ENCODE data around the gene KDF1. TPM values are rescaled to one million over a fixed set of nuclear protein-coding genes. Genes with fewer than 3 reads are reported as not detected.
A peak's percentile ranks its signal among the peaks of the same experiment; 100 is the strongest.

Gene KDF1, protein sequence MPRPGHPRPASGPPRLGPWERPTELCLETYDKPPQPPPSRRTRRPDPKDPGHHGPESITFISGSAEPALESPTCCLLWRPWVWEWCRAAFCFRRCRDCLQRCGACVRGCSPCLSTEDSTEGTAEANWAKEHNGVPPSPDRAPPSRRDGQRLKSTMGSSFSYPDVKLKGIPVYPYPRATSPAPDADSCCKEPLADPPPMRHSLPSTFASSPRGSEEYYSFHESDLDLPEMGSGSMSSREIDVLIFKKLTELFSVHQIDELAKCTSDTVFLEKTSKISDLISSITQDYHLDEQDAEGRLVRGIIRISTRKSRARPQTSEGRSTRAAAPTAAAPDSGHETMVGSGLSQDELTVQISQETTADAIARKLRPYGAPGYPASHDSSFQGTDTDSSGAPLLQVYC
- total RNA-seq, result under 1 TPM; 0.18 to 0.68 TPM
- long read RNA-seq, result 0 reads

DNA sequence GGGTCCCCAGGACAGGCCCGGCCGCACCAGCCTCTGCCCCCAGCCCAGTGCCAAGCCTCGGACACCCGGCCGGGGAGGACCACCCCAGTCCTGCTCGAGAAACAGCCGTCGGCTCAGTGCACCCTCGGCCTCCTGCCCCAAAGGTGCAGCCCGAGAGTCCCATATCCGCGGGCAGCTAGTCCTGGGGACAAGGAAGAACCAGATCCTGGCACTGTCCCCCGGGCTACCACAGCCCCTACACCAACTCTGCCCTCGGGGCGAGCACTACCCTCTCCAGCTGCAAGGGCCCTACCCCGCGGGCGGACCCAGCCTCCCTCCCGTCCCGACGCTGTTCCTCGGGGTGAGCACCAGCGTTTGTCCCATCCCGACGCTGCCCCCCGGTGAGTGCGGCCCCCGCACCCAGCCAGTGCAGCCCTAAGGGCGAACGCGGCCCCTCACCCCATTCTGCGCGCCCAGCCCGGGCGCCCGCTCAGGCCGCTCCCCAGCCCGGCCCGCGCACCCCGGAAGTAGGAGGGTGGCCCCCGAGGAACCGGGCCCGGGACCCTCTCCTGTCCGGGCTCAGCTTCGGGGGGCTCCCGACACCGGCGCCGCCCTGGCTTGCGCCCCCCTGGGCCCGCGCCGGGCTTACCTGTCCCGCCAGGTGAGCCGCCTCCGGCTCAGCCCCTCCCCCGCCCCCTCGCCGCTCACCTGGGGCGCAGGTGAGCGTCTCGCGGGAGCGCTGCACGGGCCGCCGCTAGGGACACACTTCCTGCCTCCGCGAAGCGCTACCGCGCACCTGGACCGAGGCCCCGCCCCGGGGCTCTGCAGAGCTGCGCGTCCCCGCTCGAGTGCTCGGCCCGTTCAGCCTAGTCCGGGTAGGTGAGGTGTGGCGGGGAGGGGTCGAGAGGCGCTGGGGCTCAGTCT lies at the start of gene KDF1:
Gene KDF1, minus strand, starts transcription at position 747 of the 903 bp plus-strand sequence. CDS start 8,088 bp downstream, outside the sequence.
- intact Hi-C loops (cut with DNase I), result no loop called here
- DNase-seq (no peak), ATAC-seq (peak; percentile 71 to 77)

DNA sequence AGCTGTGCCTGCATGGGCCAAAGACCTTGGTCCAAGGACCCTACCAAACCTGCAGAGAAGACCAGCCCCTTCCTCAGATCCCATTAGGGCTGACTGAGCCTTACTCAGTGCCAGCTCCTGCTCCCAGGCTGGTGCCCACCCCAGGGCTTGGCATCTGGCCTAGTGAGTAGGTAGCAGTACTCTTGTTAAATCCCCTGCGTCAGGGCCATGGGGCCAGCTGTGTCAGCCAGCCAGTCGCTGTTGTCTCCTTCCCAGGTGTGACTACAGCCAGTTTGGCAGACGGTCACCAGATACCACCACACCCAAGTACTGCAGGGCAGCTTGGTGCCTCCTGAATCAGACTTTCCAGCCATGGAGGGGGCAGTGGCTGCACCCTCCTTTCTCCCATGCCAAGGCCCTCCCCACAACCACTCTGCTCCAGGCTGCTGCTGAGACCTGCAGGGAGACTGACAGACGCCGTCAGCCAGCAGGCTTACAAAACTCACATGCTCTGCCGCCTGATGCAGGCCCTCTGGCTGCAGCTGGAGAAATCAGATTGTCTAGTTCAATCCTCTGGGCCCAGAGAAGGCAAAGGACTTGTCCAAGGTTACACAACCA lies 49.4 kb upstream of the KDF1 start:
- ATAC-seq, result peak; percentile 1 to 9
- intact Hi-C loops (cut with DNase I), result no loop called here
- DNase-seq, result peak; percentile 50

DNA sequence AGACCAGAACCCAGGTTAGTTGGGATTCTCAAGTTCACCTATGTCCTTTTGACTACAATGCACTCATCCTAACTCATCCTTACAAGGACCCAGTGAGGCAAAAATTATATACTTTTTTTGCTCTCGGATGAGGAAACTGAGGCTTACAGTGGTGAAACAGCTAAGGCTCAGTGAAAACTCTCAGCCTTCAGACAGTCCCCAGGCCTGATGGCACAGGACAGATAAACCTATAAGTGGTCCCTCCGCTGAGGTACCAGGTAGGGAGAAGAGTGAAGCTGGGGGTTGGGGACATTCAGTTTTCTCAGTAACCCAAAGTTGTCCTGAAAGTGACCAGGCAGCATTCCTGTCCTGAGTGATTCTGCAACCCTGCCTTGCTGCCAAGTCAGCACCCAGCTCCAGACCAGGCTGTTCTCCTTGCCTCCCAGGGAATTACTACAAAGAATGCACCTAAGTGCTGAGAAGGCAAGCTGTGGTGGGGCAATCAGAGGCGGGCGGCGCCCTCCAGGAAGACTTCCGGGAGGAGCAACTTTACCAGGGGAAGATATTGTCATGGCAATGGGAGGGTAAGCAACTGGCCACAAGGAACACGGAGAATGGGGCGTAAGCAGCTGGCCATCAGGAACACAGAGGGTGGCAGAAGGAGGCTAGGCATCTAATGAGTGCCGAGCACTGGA lies 47.8 kb upstream of the KDF1 start:
- intact Hi-C loops (cut with DNase I), result no loop called here
- DNase-seq, result no peak
- no peak for ATAC-seq

DNA sequence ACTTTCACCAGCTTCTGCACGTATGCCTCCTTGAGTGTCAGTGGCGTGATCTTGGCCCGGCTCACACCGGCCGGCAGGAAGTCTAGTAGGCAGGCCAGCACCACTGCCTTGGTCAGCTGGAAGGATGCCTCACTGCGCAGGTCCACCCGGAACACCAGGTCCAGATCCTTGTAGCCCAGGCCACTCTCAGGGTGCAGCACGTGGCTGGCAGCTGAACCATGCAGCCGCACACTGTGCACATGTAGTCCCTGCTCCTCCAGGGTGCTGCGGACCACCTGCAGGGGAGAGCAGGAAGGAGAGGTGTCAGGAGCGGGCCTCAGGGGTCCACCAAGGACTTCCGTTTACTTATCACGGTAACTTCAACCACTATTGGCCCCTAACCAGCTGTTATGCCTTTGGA lies 46.4 kb upstream of the KDF1 start:
- intact Hi-C loops (cut with DNase I), result no loop called here
- ATAC-seq, result no peak
- DNase-seq, result no peak

DNA sequence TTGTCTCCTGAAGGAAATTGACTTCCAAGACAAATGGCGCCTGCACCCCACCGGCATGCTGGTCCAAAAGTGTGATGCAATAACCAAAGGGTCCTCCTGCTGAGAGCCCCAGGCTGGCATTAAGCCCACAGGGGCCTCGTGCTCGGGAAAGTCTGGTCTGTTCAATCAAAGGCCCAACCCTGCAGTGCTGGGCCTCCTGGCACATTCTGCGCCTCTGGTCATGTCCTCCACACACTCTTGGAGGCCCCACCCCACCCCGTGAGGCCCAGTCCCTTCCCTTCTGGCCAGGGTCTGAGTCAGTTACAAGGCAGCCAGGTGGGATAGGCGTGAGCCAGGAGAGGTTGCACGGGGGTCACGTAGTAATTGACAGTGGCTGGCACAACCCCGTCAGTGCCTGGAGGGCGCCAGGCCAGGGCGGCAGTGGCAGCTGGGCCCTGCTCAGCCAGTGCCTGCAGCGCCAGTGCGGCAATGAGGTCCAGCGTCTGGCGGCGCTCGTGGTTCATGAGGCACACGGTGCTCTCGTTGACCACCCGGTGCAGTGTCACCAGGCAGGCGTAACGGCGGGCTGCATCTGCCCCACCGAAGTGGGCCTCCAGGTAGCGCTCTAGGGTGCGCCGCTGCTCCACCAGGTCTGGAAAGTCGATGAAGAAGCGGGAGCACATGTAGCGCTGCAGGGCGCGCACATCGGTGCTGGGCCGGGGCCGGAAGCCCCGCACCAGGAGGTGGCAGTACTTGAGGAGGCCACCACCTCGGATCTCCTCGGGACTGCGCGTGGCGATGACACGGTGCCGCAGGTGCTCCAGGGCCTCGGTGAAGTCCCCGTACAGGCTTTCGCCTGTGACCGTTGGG lies 45.6 kb upstream of the KDF1 start:
- DNase-seq (no peak), ATAC-seq (peak in 1 of 2 donors; percentile 4)
- intact Hi-C loops (cut with DNase I), result no loop called here

DNA sequence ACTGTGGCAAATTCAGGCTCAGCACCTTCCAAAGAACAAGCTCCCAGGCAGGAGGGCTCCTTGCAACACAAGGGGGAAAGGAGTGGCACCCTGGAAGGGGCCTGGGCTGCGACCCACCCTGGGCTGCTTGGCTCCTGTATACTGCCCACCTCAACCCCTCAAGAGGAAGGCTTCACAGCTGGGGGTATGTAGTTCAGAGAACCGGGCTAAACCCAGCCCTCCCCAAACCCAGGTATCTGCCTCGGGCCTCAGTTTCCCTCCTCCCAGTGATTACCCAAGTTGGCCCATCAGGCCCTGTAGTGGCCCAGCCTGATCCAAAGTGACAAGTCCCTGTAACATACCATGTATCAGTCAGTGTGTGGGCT lies 44.9 kb upstream of the KDF1 start:
- DNase-seq (no peak), ATAC-seq (no peak)
- intact Hi-C loops (cut with DNase I), result no loop called here

DNA sequence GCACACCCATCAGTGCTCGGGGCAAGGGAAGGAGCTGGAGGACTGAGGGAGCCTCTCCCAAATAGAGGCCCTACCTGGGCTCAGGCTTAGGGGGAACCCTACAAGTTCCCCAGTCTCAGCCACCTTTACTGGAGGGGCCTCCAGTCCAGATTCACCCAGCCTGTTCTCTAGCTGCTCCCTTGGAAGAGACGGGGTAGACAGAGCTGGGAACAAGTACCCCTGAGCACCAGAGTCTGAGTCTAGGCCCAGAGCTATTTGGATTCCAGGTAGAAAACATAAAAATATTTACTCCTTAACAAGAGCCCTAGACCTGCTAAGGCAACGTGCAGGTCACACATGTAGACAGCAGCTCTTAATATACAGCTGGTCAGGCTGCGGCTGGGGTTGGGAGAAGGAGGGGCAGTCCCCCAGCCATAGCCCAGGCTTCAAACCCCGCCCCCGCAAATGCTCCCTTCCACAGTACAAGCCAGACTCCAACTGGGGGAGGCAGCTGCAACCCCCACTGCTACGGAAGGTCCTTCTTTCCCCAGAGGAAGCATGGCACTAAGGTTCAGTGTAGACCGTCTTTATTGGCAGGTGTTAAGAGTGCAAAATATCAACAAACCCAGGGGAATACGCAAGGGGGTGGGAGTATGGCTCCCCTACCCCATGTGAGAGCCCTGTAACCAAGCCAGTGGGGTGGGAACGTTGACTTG lies 44.4 kb upstream of the KDF1 start:
- ATAC-seq (peak; percentile 33 to 53), DNase-seq (no peak)
- intact Hi-C loops (cut with DNase I), result no loop called here

DNA sequence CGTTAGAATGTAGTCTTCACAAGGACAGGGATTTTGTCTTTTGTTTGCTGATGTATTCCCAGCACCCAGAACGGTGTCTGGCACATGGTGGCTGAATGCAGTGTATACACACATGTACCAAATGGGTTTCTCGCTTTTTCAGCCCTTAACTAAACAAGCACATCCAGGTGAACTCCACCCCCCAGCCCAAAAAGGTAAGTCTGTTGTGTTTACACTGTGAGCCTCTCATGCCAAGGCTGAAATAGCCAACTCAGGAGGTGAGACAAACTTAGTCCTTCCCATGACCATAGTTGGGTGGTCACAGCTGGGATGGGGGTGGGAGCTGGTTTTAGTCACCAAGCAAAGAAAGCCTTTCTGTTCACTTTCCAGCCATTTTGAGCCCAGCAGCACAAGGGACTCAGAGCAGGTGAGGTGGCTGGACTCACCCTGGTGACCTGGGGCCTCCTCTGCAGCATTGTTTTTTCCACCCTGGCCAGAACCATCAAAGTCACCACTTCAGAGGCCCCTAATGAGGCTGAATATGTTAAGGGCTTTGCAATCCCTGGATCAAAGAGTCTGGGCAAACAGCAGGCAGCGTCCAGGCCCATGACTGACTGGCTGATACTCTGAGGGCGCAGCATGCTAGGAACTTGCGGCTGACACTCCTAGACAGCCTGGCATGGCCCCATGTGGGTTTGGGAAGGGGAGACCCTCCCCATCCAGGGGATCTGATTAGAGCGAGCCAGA lies 43.6 kb upstream of the KDF1 start:
- DNase-seq, result no peak
- no peak for ATAC-seq
- intact Hi-C loops (cut with DNase I), result no loop called here

DNA sequence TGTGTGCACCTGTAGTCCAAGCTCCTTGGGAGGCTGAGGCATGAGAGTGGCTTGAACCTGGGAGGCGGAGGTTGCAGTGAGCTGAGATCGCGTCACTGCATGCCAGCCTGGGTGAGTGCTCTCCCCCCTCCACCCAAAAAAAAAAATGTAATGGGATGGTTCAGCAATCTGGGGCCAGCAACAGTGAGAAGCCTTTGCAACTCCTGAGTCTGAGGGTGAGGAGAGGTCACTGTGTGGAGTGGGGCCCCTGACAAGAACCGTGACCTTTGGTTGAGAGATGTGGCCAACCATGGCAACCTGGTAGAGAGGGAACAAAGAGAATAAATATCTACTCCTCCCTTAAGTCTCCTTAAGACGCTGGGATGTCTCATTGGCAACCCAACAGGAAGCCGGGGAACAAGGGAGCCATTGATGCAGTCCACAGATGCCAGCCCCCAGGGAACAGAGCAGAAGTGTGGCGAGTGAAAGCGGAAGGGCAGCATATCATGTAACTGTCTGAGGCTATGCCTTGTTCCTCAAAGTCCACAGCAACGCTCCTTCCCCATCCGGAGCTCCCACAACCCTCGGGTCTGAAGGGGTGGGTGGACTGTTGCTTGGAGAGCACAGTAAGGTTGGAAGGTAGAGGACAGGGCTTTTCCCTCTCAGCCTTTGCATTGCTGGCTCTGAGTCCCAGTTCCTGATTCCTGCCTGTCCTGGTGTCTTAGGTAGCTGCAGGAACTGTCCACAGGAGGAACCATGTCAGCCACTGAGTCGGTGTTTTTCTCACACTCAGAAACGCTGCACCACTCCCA lies 41.5 kb upstream of the KDF1 start:
- intact Hi-C loops (cut with DNase I), result no loop called here
- ATAC-seq, result peak; percentile 6 to 25

DNA sequence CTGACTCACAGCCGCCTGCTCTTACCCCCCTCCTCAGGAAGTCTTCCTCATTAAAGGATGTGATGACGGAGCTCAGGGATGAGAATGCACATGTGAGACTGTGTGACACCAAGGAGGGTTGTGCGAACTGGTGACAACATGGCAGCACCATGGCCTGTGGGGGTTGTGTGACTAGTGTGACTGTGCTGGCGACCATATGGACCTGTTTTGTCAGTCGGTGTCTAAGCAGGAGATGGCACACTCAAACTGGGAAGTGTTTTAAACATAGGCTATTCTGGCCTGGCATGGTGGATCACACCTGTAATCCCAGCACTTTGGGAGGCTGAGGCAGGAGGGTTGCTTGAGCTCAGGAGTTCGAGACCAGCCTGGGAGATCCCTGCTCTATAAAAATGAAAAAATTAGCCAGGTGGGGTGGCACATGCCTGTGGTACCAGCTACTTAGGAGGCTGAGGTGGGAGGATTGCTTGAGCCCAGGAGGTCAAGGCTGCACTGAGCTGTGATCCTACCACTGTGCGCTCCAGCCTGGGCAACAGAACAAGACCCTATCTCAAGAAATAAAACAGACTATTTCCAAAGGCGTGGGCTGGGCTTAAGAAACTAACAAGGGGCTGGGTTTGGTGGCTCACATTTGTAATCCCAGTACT lies 40.7 kb upstream of the KDF1 start:
- intact Hi-C loops (cut with DNase I), result no loop called here
- DNase-seq, result no peak
- no peak for ATAC-seq

More for the DNA sequence above, 41.5 kb upstream of the KDF1 start:
- peak; percentile 60 for DNase-seq

DNA sequence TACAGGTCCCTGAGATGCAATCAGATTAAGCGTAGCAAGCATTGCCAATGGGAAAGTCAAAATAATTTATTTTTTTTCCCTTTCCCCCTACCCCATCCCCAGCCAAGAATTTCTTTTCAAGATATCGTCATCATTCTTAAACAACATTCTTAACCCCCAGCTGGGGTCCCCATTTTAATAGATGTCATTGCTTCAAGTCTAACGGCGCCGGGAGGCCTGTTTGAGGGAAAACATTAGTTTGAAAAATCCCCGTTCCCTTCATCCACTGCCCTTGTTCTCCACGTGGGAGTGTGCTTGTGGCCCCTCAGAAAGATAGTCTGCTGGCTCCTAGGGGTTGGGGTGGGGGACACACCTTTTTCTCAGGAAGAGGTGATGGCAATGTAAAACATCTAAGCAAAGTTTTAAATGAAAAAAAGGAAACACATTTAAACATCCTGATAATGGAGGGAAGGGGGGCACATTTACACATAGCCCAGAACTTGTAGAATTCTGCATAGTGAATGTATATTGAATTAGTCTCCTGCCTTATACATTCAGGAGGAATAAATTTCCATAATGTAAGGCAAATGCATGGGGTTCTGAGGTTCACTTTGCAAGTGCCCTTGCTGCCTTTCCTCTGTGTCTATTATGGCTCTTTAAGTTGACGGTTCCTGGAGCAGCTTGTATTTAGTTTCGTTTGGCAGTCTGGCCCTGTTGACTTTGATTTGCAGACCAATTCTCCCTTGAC lies 40.0 kb upstream of the KDF1 start:
- intact Hi-C loops (cut with DNase I), result no loop called here
- DNase-seq, result no peak
- no peak for ATAC-seq

DNA sequence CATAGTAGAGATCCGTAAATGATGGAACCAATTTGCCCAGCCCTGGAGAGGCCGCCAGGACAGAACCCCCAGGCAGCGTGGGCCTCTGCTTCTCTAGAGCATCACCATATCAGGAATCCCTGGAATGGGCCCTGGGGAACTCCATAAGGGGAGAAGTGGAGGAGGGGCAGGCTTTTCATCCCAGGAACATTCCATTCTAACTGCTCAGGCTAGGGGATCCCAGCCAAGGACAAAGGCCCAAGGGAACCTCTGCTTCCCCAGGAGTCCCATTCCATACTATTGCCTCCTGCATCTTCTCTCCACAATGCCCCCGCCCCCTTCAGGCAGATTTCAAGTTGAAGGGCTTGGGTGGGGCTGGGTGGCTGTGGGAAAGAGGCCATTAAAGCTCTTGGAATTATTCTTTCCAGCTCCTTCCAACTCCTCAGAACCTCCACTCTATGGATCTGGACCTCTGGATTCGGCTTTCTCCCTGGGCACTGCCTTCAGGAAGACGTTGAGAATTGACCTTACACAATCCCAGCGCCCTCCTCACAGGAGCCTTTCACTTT lies 39.2 kb upstream of the KDF1 start:
- intact Hi-C loops (cut with DNase I), result loop anchor here (5.0 to 10.0 kb wide), 3 partner anchors 43 to 98 kb away; no protein-coding TSS in a partner anchor
- ATAC-seq, result peak; percentile 69 to 77
- DNase-seq, result peak; percentile 69

DNA sequence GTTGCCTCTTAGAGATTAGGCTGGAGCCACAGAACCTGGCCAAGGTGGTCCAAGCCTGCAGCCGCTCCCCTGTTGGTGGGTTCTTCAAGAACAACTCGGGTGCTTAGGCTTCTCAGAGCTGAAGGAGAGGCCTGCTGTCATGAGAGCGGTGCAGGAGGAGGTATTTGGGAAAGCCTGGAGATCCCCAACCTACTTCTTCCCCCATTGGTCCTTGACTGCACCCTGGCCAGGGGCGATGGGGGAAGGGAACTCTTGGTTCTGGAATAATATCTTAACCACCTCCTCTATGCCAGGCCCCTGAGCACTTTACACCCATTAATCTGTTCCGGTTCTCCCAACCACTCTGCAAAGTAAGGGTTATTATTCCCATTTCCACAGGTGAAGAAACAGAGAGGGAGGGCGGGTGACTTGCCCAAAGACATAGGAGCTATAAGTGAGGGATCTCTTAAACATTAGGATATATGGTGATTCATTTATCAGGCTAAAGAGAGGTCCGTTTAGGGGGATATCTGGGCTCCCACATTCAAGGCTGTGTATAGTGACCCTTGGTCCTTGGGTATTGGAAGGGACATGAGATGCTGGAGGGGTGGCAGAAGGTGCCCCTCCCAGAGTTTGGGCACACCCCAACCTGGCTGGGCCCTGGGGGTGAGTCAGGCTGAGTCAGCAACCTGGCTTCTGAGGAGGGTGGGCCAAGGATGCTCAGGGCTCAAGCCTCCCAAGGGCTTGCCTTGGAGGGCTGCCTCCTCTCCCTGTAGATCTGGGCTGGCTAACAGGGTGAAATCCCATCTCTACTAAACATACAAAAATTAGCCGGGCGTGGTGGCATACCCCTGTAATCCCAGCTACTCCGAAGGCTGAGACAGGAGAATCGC lies 38.4 kb upstream of the KDF1 start:
- intact Hi-C loops (cut with DNase I), result loop anchor here (5.0 to 10.0 kb wide), 3 partner anchors 44 to 99 kb away; no protein-coding TSS in a partner anchor
- peak in 1 of 2 donors; percentile 9 for ATAC-seq
- no peak for DNase-seq

DNA sequence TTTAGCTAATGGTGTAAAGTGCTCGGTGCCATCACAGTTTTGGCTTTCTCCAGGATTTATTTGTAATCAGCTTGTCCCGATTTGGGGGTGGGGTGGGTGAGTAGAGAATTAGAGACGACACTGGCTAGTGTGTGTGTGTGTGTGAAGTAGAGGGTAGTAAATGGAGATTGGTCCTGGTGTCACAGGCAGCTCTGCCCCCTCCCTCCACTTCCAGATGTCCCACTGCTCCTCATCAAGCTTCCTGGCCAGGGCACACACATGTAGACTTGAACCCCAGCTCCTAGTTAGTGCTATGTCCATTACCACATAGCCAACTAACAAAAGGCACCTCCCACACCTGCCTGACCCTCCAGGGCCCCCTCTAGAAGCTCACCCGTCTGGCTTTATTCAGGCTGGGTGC lies 36.4 kb upstream of the KDF1 start:
- no peak for DNase-seq
- ATAC-seq, result no peak
- intact Hi-C loops (cut with DNase I), result loop anchor here (5.0 to 10.0 kb wide), 3 partner anchors 46 to 101 kb away; no protein-coding TSS in a partner anchor
